H9 (cell line): Measurements from ENCODE around the gene OTOGL. TPM values are rescaled to one million over a fixed set of nuclear protein-coding genes. Genes with fewer than 3 reads are reported as not detected.

ENCODE experiments used
- DNase-seq: peaks from one replicate; pipeline ENCODE4 v3.0.0-alpha.2; 2017
- H2AFZ ChIP-seq: one replicate; pipeline ENCODE4 v1.6.1; 2013; ENCODE audit warnings: mild to moderate bottlenecking, low read length, control low read depth, moderate library complexity
- H2AK5ac ChIP-seq: 2 replicates; pipeline ENCODE4 v1.6.1; 2013; ENCODE audit warnings: low read length, control low read depth, mixed read lengths; ENCODE audit not compliant: insufficient read length
- H2BK120ac ChIP-seq: one replicate; pipeline ENCODE4 v1.6.1; 2013; ENCODE audit warnings: low read depth, mild to moderate bottlenecking, low read length, control low read depth, inconsistent platforms; ENCODE audit not compliant: poor library complexity, severe bottlenecking
- H2BK12ac ChIP-seq: 2 replicates; pipeline ENCODE4 v1.6.1; 2013; ENCODE audit warnings: low read length, control low read depth, mixed read lengths, low read depth; ENCODE audit not compliant: insufficient read length
- H2BK15ac ChIP-seq: 2 replicates; pipeline ENCODE4 v1.6.1; 2013; ENCODE audit warnings: low read depth, low read length, control low read depth
- H2BK20ac ChIP-seq: one replicate; pipeline ENCODE4 v1.6.1; 2013; ENCODE audit warnings: low read depth, mild to moderate bottlenecking, low read length, control low read depth, inconsistent platforms; ENCODE audit not compliant: poor library complexity, severe bottlenecking
- H2BK5ac ChIP-seq: 2 replicates; pipeline ENCODE4 v1.6.1; 2013; ENCODE audit warnings: low read length, control low read depth, mixed read lengths; ENCODE audit not compliant: insufficient read length
- H3K14ac ChIP-seq: 2 replicates; pipeline ENCODE4 v1.6.1; 2013; ENCODE audit warnings: low read length, control low read depth; ENCODE audit not compliant: insufficient read depth
- H3K18ac ChIP-seq: 2 replicates; pipeline ENCODE4 v1.6.1; 2013; ENCODE audit warnings: low read depth, mild to moderate bottlenecking, mixed read lengths, low read length, control low read depth; ENCODE audit not compliant: insufficient read length
- H3K23ac ChIP-seq: 2 replicates; pipeline ENCODE4 v1.6.1; 2013; ENCODE audit warnings: low read length, control low read depth, mixed read lengths, low read depth; ENCODE audit not compliant: insufficient read length
- H3K23me2 ChIP-seq: 2 replicates; pipeline ENCODE4 v1.6.1; 2013; ENCODE audit warnings: low read depth, mild to moderate bottlenecking, mixed read lengths, low read length, control low read depth; ENCODE audit not compliant: insufficient read length, poor library complexity, severe bottlenecking
- H3K27ac ChIP-seq: 2 replicates; pipeline ENCODE4 v1.5.1; 2013; ENCODE audit warnings: low read length, control low read depth, mixed read lengths, low read depth; ENCODE audit not compliant: insufficient read length
- H3K27me3 ChIP-seq: 2 replicates; pipeline ENCODE4 v1.6.1; 2013; ENCODE audit warnings: low read length, control low read depth, inconsistent platforms; ENCODE audit not compliant: insufficient read depth
- H3K4ac ChIP-seq: 2 replicates; pipeline ENCODE4 v1.6.1; 2013; ENCODE audit warnings: low read depth, mild to moderate bottlenecking, control low read depth, inconsistent platforms, low read length, moderate library complexity
- H3K4me1 ChIP-seq: 2 replicates; pipeline ENCODE4 v1.6.1; 2013; ENCODE audit warnings: low read length, control low read depth, inconsistent platforms; ENCODE audit not compliant: insufficient read depth
- H3K4me2 ChIP-seq: 2 replicates; pipeline ENCODE4 v1.6.1; 2013; ENCODE audit warnings: low read length, control low read depth, mixed read lengths; ENCODE audit not compliant: insufficient read length, insufficient read depth
- H3K56ac ChIP-seq: 2 replicates; pipeline ENCODE4 v1.6.1; 2013; ENCODE audit warnings: low read depth, mild to moderate bottlenecking, mixed read lengths, low read length, control low read depth; ENCODE audit not compliant: insufficient read length
- H3K79me1 ChIP-seq: 2 replicates; pipeline ENCODE4 v1.6.1; 2013; ENCODE audit warnings: low read depth, mild to moderate bottlenecking, moderate library complexity, low read length, control low read depth, inconsistent platforms; ENCODE audit not compliant: insufficient read depth, poor library complexity, severe bottlenecking
- H3K79me2 ChIP-seq: 2 replicates; pipeline ENCODE4 v1.6.1; 2013; ENCODE audit warnings: low read length, control low read depth, inconsistent platforms; ENCODE audit not compliant: insufficient read depth
- H3K9ac ChIP-seq: 2 replicates; pipeline ENCODE4 v1.6.1; 2013; ENCODE audit warnings: low read length, control low read depth, mixed read lengths; ENCODE audit not compliant: insufficient read length; ENCODE audit errors: extremely low read depth
- H3K9me3 ChIP-seq: one replicate; pipeline ENCODE4 v1.6.1; 2013; ENCODE audit warnings: low read depth, low read length, inconsistent platforms; ENCODE audit not compliant: control insufficient read depth
- H3T11ph ChIP-seq: one replicate; pipeline ENCODE4 v1.6.1; 2013; ENCODE audit warnings: mild to moderate bottlenecking, low read length, control low read depth, inconsistent platforms
- H4K20me1 ChIP-seq: one replicate; pipeline ENCODE4 v1.6.1; 2013; ENCODE audit not compliant: control insufficient read depth, insufficient read length, insufficient read depth
- H4K5ac ChIP-seq: 2 replicates; pipeline ENCODE4 v1.6.1; 2013; ENCODE audit warnings: low read depth, mild to moderate bottlenecking, mixed read lengths, low read length, control low read depth; ENCODE audit not compliant: insufficient read length
- H4K8ac ChIP-seq: replicated peaks from 2 replicates; pipeline ENCODE4 v1.6.1; 2013; ENCODE audit warnings: low read length, control low read depth, mixed read lengths, low read depth; ENCODE audit not compliant: insufficient read length
- H4K91ac ChIP-seq: 2 replicates; pipeline ENCODE4 v1.6.1; 2013; ENCODE audit warnings: low read depth, mild to moderate bottlenecking, moderate library complexity, mixed read lengths, low read length, control low read depth; ENCODE audit not compliant: insufficient read length
- H3K27ac Mint-ChIP-seq, 3 experiments: 2 replicates in 2 of 3; 3 replicates in 1 of 3; pipeline ENCODE4 v1.8.0; 2020 to 2021; ENCODE audit warnings: mixed read lengths in 3 of 3, mild to moderate bottlenecking in 1 of 3, moderate library complexity in 1 of 3
- H3K27me3 Mint-ChIP-seq: 2 replicates; pipeline ENCODE4 v1.8.0; 2021; ENCODE audit warnings: low read depth, mild to moderate bottlenecking, moderate library complexity, mixed read lengths
- H3K36me3 Mint-ChIP-seq, 3 experiments: 2 replicates in 2 of 3; 3 replicates in 1 of 3; pipeline ENCODE4 v1.8.0; 2020 to 2021; ENCODE audit warnings: low read depth in 3 of 3, mixed read lengths in 3 of 3; ENCODE audit not compliant: insufficient read depth in 1 of 3
- H3K4me1 Mint-ChIP-seq, 2 experiments: 2 replicates each; pipeline ENCODE4 v1.8.0; 2020; ENCODE audit warnings: mixed read lengths in 2 of 2
- H3K4me3 Mint-ChIP-seq, 2 experiments: 2 replicates in 1 of 2; 3 replicates in 1 of 2; pipeline ENCODE4 v1.8.0; 2020 to 2021; ENCODE audit warnings: mild to moderate bottlenecking in 2 of 2, mixed read lengths in 2 of 2, moderate library complexity in 1 of 2
- H3K9me3 Mint-ChIP-seq, 2 experiments: 2 replicates in 1 of 2; 3 replicates in 1 of 2; pipeline ENCODE4 v1.8.0; 2020; ENCODE audit warnings: mild to moderate bottlenecking in 2 of 2, mixed read lengths in 2 of 2, moderate library complexity in 1 of 2
- WGBS: extraction: QIAGEN DNeasy Blood & Tissue Kit; methylation state at CpG from one replicate; pipeline ENCODE4 v1.1.7; 2013; ENCODE audit warnings: missing lambda C conversion rate, low lambda C conversion rate, mixed read lengths; ENCODE audit not compliant: insufficient read length; ENCODE audit errors: extremely low coverage; 5-methylcytosine and 5-hydroxymethylcytosine counted together
- total RNA-seq: library from RNA; stranded (reverse); gene quantifications from 2 replicates; pipeline ENCODE4 v1.2.1, GENCODE V29; 2021
- TF ChIP-seq, protein P1 (sequence below): fragments of 200-600 bp; sonication (generic); conservative IDR thresholded peaks from 3 replicates; pipeline ENCODE4 v1.8.0; 2021; ENCODE audit warnings: antibody characterized with exemption, mild to moderate bottlenecking

Gene OTOGL
- total RNA-seq, 1 experiment from 2014 or later = 0.11 TPM

DNA sequence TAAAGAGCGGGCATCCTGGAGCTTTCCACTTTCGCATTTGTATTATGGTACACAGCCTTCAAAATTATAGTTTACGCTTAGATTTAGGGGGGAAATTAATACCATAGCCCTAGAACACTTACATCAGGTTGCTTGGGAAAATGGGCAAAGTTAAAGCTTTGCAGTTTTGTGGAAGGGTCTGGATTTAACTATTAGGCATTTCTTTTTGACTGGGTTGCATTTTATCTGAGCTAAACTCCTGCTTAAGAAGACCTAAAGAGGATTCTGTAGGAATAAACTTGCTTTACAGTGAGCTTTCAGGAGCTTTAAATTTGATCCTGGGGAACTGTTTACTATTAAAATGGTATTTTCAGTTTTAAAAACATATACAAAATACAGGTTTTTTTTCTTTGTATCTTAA is 301.9 kb downstream of the OTOGL start:
- no peak overlapping the region for H2BK20ac ChIP-seq
- TF ChIP-seq, protein P1, sequence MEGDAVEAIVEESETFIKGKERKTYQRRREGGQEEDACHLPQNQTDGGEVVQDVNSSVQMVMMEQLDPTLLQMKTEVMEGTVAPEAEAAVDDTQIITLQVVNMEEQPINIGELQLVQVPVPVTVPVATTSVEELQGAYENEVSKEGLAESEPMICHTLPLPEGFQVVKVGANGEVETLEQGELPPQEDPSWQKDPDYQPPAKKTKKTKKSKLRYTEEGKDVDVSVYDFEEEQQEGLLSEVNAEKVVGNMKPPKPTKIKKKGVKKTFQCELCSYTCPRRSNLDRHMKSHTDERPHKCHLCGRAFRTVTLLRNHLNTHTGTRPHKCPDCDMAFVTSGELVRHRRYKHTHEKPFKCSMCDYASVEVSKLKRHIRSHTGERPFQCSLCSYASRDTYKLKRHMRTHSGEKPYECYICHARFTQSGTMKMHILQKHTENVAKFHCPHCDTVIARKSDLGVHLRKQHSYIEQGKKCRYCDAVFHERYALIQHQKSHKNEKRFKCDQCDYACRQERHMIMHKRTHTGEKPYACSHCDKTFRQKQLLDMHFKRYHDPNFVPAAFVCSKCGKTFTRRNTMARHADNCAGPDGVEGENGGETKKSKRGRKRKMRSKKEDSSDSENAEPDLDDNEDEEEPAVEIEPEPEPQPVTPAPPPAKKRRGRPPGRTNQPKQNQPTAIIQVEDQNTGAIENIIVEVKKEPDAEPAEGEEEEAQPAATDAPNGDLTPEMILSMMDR = no peak
- no peak overlapping the region for H4K91ac ChIP-seq
- Mint-ChIP-seq H3K4me1 (peaks cover 2 to 4% of the 10 kb centered on the region in 2 experiments; a peak in 2 of 4 replicates), H3K9me3 (no peaks in the 10 kb centered on the region), H3K27me3 (no peaks in the 10 kb centered on the region; the same call in 1 of the 2 replicates), H3K36me3 (no peaks in the 10 kb centered on the region), H3K27ac (no peak overlapping the region), H3K4me3 (no peak overlapping the region)
- H3K79me2 ChIP-seq = no peaks in the 10 kb centered on the region
- H3K9me3 ChIP-seq = no peaks in the 10 kb centered on the region
- no peak overlapping the region for H3K9ac ChIP-seq
- H2BK5ac ChIP-seq = no peak overlapping the region
- H3K4ac ChIP-seq = no peak overlapping the region
- H3K4me2 ChIP-seq = no peak overlapping the region
- no peaks in the 10 kb centered on the region for H3K27me3 ChIP-seq
- H2BK12ac ChIP-seq = no peak overlapping the region
- no peak overlapping the region for H3K14ac ChIP-seq
- no peak overlapping the region for H3T11ph ChIP-seq
- H2AK5ac ChIP-seq = no peak overlapping the region
- no peaks in the 10 kb centered on the region for H3K4me1 ChIP-seq
- peak overlapping the region; percentile 66 for H2AFZ ChIP-seq
- H3K23ac ChIP-seq = no peak overlapping the region
- no peak for DNase-seq
- WGBS = no CpG with 5 or more reads among the region's 3 CpGs
- no peak overlapping the region for H2BK15ac ChIP-seq
- H3K79me1 ChIP-seq = no peaks in the 10 kb centered on the region
- H3K18ac ChIP-seq = no peak overlapping the region
- H2BK120ac ChIP-seq = no peak overlapping the region
- H4K20me1 ChIP-seq = no peaks in the 10 kb centered on the region
- no peak overlapping the region for H4K8ac ChIP-seq
- no peak overlapping the region for H3K27ac ChIP-seq
- no peak overlapping the region for H3K56ac ChIP-seq
- H4K5ac ChIP-seq = no peak overlapping the region
- H3K23me2 ChIP-seq = no peaks in the 10 kb centered on the region
